Measurements from ENCODE around the gene HNRNPC.

DNA sequence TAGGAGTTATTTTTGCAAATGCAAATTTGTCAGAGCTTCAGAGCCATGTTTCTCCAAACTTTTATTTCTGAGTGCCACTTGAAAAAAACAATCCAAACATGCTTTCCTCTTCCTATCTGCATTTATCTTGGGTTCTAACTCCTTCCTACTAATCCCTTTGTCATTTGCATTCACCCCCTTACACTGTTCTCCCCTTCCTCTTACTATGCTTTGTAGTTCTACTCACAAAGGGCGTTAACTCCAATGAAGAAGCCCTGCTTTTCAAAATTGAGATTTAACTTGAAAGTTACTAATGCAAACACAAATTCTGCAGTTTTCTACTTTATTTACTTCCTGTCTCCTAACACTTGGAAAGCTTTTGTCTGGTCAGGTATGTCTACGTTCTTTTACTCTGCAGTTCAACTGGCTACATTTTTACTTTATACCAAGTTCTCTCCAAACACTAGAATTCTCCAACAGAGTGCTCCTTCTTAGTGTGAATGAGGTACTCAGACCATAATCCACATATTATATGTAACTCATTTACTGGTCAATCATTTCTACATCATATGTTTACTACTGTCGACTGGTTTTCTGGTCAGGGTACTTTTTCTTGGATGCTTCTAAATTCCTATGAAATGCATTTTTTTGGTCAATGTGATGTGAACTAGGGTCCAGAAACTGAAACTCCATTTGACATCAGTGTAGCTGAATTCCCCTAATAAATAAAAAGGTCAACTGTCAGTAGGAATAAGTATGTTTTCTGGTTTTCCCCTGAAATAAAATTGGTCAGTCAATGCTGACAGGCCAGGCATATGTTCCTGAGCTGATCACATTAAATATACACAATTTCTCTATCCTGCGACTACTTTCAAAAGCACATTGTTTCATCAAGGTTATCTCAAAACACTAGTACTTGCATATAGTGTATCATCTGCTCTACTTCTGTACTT, 62.2 kb downstream of the HNRNPC start:
- TF ChIP-seq CTCF (IDR thresholded peaks at IDR 0.05; ENCODE audit: low read depth, low read length) (no peak), EZH2phosphoT487 (IDR thresholded peaks at IDR 0.05; ENCODE audit: low read depth) (no peak)

Measured in OCI-LY3 (cell line).